Activated T-cell treated with anti-CD3 and anti-CD28 coated beads, Interleukin-2, amount 50 U/mL, for 24 hours (primary cell): Measurements from ENCODE around the gene FAM20C.
"Not testable (repeated sequence)": the region's sequence is repeated elsewhere in the genome, so short reads cannot be mapped to it uniquely, and the experiment has no call there.

ENCODE experiments used
- DNase-seq: peaks from one replicate; pipeline ENCODE4 v3.0.0-alpha.2; 2020
- H3K27ac Mint-ChIP-seq: 2 replicates; pipeline ENCODE4 v1.8.0; 2020; ENCODE audit warnings: mild to moderate bottlenecking, mixed read lengths
- H3K27me3 Mint-ChIP-seq: 2 replicates; pipeline ENCODE4 v1.8.0; 2020; ENCODE audit warnings: mixed read lengths
- H3K36me3 Mint-ChIP-seq: 2 replicates; pipeline ENCODE4 v1.8.0; 2020; ENCODE audit warnings: low read depth, mixed read lengths
- H3K4me1 Mint-ChIP-seq: 2 replicates; pipeline ENCODE4 v1.8.0; 2020; ENCODE audit warnings: low read depth, mixed read lengths
- H3K4me3 Mint-ChIP-seq: 2 replicates; pipeline ENCODE4 v1.8.0; 2020; ENCODE audit warnings: mild to moderate bottlenecking, moderate library complexity, mixed read lengths
- H3K9me3 Mint-ChIP-seq: 2 replicates; pipeline ENCODE4 v1.8.0; 2020; ENCODE audit warnings: mixed read lengths

Gene FAM20C

GRCh38 chr7:240146-240676, 47.8 kb downstream of the FAM20C start:
- H3K27me3 Mint-ChIP-seq: peaks cover 4% of the 10 kb centered on the region
- H3K9me3 Mint-ChIP-seq: no peaks in the 10 kb centered on the region
- no peaks in the 10 kb centered on the region for H3K36me3 Mint-ChIP-seq
- no peak overlapping the region for H3K27ac Mint-ChIP-seq
- H3K4me1 Mint-ChIP-seq: no peaks in the 10 kb centered on the region
- H3K4me3 Mint-ChIP-seq: no peak overlapping the region
- no peak for DNase-seq

DNA sequence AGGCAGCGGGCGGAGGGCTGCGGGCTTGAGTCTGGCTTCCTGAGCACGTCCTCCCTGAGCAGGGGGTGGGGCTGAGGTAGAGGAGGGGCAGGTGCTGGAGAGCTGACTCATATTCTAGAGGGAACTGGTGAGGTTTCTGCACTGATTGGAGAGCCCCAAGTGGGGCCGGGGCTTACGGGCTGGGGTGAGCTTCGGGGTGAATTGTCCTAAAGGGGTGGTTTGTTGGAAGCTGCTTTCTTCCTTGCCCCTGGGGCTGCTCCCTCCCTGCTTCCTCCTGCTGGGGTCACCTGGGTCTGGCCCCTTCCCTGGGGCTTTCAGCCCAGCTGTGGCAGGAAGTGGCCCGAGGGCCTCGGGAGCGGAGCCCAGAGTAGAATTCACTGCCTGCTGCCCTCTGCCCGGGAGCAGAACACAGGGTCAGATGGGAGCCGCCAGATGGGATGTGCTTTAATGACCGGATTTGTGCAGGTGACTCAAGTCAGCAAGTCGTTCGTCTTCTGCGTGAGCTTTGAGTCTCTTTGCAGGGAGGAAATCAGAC, 48.6 kb downstream of the FAM20C start:
- Mint-ChIP-seq H3K9me3 (no peaks in the 10 kb centered on the region), H3K4me3 (no peak overlapping the region), H3K4me1 (no peaks in the 10 kb centered on the region), H3K27me3 (peaks cover 4% of the 10 kb centered on the region), H3K27ac (no peak overlapping the region), H3K36me3 (no peaks in the 10 kb centered on the region)
- no peak for DNase-seq

DNA sequence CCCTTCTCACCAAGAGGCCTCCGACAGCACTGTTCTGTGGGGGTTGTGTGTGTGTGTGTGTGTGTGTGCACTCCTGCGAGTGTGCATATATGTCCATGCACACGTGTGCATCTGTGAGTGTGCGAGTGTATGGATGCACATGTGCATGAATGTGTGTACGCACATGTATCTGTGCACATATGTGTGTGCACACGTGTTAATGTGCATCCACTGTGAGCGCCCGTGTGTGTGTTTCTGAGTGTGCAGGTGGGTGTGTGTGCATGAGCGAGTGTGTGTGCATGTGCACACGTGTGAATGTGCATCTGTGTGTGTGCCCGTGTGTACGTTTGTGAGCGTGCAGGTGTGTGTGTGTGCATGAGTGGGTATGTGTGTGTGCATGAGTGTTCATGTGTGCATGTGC, 49.1 kb downstream of the FAM20C start:
- no peak for DNase-seq
- Mint-ChIP-seq H3K4me1 (no peaks in the 10 kb centered on the region), H3K9me3 (no peaks in the 10 kb centered on the region), H3K4me3 (no peak overlapping the region), H3K36me3 (no peaks in the 10 kb centered on the region), H3K27ac (no peak overlapping the region), H3K27me3 (peaks cover 4% of the 10 kb centered on the region)

GRCh38 chr7:242826-243579, 50.6 kb downstream of the FAM20C start:
- H3K27me3 Mint-ChIP-seq, H3K36me3 Mint-ChIP-seq, H3K9me3 Mint-ChIP-seq, DNase-seq, H3K27ac Mint-ChIP-seq, H3K4me1 Mint-ChIP-seq, H3K4me3 Mint-ChIP-seq: not testable (repeated sequence)

- H3K4me1 Mint-ChIP-seq: not testable (repeated sequence)
These were observed 51.2 kb downstream of the FAM20C start for GRCh38 chr7:243580-243978.

GRCh38 chr7:244974-245373, 52.6 kb downstream of the FAM20C start:
- Mint-ChIP-seq H3K27me3 (peaks cover 4% of the 10 kb centered on the region), H3K4me1 (no peaks in the 10 kb centered on the region), H3K9me3 (no peaks in the 10 kb centered on the region), H3K4me3 (no peak overlapping the region), H3K36me3 (no peaks in the 10 kb centered on the region), H3K27ac (no peak overlapping the region)
- DNase-seq: no peak

More at GRCh38 chr7:243580-243978, 51.2 kb downstream of the FAM20C start:
- H3K36me3 Mint-ChIP-seq, DNase-seq, H3K27ac Mint-ChIP-seq, H3K27me3 Mint-ChIP-seq, H3K9me3 Mint-ChIP-seq, H3K4me3 Mint-ChIP-seq: not testable (repeated sequence)

DNA sequence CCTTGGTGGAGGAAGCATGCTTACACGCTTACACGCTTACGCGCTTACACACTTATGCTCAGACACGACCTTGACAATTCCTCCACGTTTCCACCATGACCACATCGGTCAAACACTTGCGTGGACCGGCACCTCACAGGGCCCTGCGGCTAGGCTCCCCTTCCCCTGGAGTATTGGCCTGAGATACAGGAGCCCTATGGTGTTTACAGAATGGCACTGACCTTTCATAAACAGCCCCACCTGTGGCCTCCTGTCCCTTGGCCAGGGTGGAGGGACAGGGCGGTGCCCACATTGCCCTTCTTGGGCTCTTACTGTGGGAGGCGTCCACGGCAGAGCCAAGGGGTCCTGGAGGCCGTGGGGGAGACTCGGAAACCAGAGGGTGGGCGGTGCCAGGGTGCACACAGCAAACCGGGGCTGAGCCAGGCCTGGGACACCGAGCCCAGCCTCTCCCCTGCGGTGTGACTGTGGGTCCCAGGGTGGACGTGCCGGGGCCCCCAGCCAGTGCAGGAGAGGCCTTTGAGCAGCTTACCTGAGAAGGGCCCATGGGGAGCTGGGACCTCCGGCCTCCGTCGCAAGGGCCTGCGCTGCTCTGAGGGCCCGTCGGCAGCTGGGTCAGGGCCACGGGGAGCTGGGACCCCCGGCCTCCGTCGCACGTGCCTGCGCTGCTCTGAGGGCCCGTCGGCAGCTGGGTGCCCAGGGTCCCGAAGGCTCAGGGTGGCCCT, 53.4 kb downstream of the FAM20C start:
- DNase-seq: no peak
- H3K4me3 Mint-ChIP-seq: no peak overlapping the region

DNA sequence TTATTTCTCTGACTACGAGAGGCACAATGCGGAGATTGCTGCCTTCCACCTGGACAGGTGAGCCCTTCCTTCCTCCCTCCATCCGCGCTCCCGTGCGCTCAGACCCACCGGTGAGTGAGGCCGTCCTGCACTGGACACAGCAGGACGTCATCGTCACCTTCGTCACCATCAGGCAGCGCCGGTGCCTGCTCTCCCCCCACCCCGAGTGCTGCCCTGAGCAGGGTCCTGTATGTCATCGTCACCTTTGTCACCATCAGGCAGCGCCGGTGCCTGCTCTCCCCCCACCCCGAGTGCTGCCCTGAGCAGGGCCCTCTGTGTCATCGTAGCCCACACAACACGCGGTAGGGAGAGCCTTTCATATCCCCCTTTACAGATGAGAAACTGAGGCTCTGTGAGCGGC, 54.1 kb downstream of the FAM20C start:
- Mint-ChIP-seq H3K4me1 (no peaks in the 10 kb centered on the region), H3K36me3 (no peaks in the 10 kb centered on the region), H3K27me3 (peaks cover 3% of the 10 kb centered on the region), H3K9me3 (no peaks in the 10 kb centered on the region), H3K4me3 (no peak overlapping the region), H3K27ac (no peak overlapping the region)
- DNase-seq: no peak

More for the DNA sequence above, 53.4 kb downstream of the FAM20C start:
- H3K36me3 Mint-ChIP-seq: no peaks in the 10 kb centered on the region
- H3K9me3 Mint-ChIP-seq: no peaks in the 10 kb centered on the region
- H3K4me1 Mint-ChIP-seq: no peaks in the 10 kb centered on the region
- H3K27me3 Mint-ChIP-seq: peaks cover 4% of the 10 kb centered on the region
- no peak overlapping the region for H3K27ac Mint-ChIP-seq

GRCh38 chr7:247181-247580, 54.8 kb downstream of the FAM20C start:
- Mint-ChIP-seq H3K4me3 (no peak overlapping the region), H3K27me3 (no peaks in the 10 kb centered on the region), H3K4me1 (no peaks in the 10 kb centered on the region), H3K27ac (no peak overlapping the region), H3K36me3 (no peaks in the 10 kb centered on the region), H3K9me3 (no peaks in the 10 kb centered on the region)
- DNase-seq: no peak

- Mint-ChIP-seq H3K4me1 (no peaks in the 10 kb centered on the region), H3K4me3 (no peak overlapping the region), H3K27ac (no peak overlapping the region), H3K27me3 (no peaks in the 10 kb centered on the region), H3K36me3 (no peaks in the 10 kb centered on the region), H3K9me3 (no peaks in the 10 kb centered on the region)
- DNase-seq: no peak
These were observed 55.3 kb downstream of the FAM20C start for GRCh38 chr7:247636-248035.

- no peaks in the 10 kb centered on the region for H3K9me3 Mint-ChIP-seq
- no peaks in the 10 kb centered on the region for H3K4me1 Mint-ChIP-seq
- no peak overlapping the region for H3K27ac Mint-ChIP-seq
- no peak overlapping the region for H3K4me3 Mint-ChIP-seq
- H3K27me3 Mint-ChIP-seq: no peaks in the 10 kb centered on the region
- no peak for DNase-seq
- no peaks in the 10 kb centered on the region for H3K36me3 Mint-ChIP-seq
These were observed 56.5 kb downstream of the FAM20C start for GRCh38 chr7:248732-249435.

DNA sequence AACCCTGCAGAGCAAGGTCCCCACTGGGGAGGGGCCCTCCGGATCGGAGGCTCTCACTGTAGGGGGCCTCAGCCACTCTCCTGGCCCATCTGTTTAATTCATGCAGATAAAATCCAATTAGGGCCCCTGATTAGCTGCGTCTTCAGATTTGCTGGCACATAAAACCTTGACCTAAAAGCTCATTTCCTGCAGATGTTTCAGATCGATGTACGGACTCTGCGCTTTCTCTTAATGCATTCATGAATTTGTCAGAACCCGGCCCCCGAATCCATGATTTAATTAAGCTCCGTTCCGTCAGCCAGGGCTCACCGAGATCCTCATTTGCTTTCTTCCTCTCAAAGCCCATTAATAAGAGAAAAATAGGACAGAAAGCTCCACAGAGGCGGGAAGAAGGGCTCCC, 57.6 kb downstream of the FAM20C start:
- no peak for DNase-seq
- H3K27ac Mint-ChIP-seq: no peak overlapping the region
- H3K9me3 Mint-ChIP-seq: no peaks in the 10 kb centered on the region
- no peaks in the 10 kb centered on the region for H3K36me3 Mint-ChIP-seq
- no peaks in the 10 kb centered on the region for H3K27me3 Mint-ChIP-seq
- no peaks in the 10 kb centered on the region for H3K4me1 Mint-ChIP-seq
- H3K4me3 Mint-ChIP-seq: no peak overlapping the region

GRCh38 chr7:250523-250922, 58.2 kb downstream of the FAM20C start:
- Mint-ChIP-seq H3K27me3 (no peaks in the 10 kb centered on the region), H3K36me3 (no peaks in the 10 kb centered on the region), H3K4me3 (no peak overlapping the region), H3K27ac (no peak overlapping the region), H3K9me3 (no peaks in the 10 kb centered on the region), H3K4me1 (no peaks in the 10 kb centered on the region)
- DNase-seq: no peak

- no peaks in the 10 kb centered on the region for H3K9me3 Mint-ChIP-seq
- no peak for DNase-seq
- H3K36me3 Mint-ChIP-seq: no peaks in the 10 kb centered on the region
- no peak overlapping the region for H3K27ac Mint-ChIP-seq
- H3K4me1 Mint-ChIP-seq: no peaks in the 10 kb centered on the region
- H3K27me3 Mint-ChIP-seq: no peaks in the 10 kb centered on the region
- no peak overlapping the region for H3K4me3 Mint-ChIP-seq
These were observed 58.6 kb downstream of the FAM20C start for GRCh38 chr7:251005-251404.
